HG03095 (cell line): Measurements from ENCODE around the gene DGKB.

Source experiments
- ATAC-seq: cut with Tn5 transposase; IDR thresholded peaks from one replicate; pipeline ENCODE4 v1.9.1; 2021; ENCODE audit warnings: moderate library complexity; ENCODE audit not compliant: unreplicated experiment

Gene DGKB

DNA sequence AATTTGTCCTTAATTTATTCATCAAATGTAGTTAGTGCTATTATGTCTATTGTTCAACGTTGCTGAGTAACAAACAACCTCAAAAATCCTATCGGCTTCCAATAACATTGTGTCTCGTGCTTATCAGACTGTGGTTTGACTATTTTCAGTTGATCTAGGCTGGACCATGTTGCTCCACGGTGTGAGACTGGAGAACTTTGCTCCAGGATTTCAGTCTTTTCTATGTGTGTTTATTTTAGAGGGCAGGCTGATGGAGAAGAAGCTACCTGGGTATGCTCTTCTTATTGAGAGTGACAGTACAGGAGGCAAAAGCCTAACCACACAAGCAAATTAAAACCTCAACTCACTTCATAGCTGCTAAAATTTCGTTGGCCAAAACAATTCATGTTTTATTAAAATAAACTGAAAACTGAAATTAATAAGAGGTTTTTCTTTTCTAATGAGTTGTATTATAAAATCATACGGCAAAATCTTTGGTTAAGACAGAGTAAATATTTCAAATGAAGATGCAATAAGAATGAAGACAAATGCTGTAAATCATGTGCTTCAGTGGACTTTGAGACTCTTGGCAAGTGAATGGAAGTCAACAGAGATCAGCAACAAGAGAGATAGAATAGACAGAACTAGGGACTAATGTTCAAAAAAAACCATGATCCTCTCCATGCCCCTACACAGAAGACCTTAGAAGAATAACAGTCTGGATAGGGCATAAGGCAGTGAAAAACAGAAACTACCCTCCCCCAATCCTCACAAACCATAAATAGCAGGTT, 495.1 kb downstream of the DGKB start:
- no peak for ATAC-seq

- ATAC-seq, result no peak
Measured at GRCh38 chr7:14403587-14403986, 499.0 kb downstream of the DGKB start.

GRCh38 chr7:14400271-14400670, 502.3 kb downstream of the DGKB start:
- no peak for ATAC-seq

- ATAC-seq, result no peak
Measured at GRCh38 chr7:14398526-14398925, 504.0 kb downstream of the DGKB start.

DNA sequence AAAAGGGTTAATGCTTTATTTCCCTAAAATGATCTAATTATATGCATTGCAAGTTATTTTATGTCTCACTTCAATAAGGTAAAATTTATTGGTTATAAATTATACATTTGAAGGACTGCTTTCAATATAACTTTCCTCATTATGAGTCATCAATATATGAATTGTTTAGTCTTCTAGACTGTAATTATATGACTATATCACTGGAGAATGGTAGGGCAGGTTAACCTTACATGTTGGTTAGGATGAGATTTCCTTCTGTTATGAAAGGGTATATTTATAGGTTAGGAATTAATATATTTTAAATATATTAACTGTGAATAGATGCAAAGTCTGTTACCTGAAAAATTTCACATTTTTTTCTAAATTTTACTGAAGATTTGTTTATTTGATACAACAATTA, 506.7 kb downstream of the DGKB start:
- ATAC-seq, result no peak

GRCh38 chr7:14394786-14395185, 507.8 kb downstream of the DGKB start:
- no peak for ATAC-seq

DNA sequence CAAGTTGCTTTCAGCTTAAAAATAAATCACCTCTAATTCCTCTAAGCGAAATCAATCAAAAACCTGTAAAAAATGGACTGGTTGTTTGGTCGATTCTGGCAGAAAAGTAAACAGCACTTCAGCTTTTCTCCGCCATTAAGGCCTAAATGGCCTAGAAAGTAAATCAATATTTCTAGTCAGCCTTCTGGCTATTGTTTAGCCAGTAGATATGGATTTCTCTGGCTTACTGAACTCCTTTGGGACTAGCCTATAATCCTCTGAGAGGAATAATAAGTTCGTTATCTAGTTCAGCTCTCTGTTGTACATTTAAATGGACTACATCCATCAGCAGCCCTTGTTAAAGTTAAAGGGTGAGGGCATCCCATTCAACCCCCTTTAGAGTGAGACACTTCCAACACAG, 513.0 kb downstream of the DGKB start:
- ATAC-seq, result no peak

DNA sequence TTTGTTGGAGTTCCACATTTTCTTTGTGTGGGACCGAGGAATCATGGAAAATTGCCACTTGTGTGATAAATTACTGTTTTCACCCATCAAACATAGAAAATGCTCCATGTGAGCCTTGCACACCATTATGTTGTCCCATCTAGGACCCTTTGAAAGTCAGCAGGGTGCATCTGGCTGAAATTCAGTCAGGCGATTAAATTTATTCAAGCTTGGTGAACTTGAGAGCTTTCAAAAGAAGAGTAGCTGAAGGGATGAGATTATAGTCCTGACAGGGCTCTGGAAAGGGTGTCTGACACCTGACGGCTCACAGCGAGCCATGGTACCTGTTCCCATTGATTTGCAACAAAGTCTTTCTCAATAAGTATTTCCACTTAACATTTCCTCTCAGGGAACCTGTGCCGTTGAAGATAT, 513.4 kb downstream of the DGKB start:
- no peak for ATAC-seq

DNA sequence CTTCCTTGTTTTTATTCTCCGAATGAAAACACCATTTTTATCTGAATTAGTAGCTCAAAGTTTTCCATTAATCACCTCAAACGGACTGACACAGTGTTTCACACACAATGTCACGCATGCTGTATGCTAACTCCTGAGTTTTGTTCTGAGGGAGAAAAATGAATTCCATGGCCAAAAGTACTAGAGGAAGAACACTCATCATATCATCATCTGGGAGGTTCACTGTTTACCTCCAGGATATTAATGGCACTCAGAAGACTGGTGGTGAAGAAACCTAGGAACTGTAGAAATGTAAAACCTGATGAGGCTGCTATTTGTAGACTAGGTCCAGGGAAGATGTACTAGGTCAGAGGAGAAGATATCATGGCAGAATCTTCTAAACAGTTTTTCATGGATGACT, 517.5 kb downstream of the DGKB start:
- no peak for ATAC-seq

GRCh38 chr7:14381936-14382335, 520.6 kb downstream of the DGKB start:
- no peak for ATAC-seq

- ATAC-seq, result no peak
Measured at GRCh38 chr7:14381306-14381705, 521.2 kb downstream of the DGKB start.

DNA sequence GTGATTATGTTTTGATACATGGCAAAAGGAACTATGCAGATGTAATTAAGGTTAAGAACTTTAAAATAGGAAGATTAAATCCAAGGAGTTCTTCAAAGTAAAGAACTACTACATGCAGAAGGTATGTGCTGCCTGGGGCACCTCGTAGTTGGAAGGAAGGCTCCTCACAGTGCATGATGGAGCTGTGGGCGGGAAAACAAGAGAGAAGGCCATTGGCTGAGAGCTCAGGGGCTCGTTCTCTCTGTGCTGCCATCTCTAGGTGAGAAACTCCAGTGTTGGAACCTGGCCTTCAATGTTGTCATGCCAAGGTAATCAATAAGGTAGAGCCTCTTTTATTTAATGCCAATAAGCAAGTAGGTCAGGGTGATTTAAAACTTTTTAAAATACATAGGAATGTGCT, 521.7 kb downstream of the DGKB start:
- no peak for ATAC-seq

DNA sequence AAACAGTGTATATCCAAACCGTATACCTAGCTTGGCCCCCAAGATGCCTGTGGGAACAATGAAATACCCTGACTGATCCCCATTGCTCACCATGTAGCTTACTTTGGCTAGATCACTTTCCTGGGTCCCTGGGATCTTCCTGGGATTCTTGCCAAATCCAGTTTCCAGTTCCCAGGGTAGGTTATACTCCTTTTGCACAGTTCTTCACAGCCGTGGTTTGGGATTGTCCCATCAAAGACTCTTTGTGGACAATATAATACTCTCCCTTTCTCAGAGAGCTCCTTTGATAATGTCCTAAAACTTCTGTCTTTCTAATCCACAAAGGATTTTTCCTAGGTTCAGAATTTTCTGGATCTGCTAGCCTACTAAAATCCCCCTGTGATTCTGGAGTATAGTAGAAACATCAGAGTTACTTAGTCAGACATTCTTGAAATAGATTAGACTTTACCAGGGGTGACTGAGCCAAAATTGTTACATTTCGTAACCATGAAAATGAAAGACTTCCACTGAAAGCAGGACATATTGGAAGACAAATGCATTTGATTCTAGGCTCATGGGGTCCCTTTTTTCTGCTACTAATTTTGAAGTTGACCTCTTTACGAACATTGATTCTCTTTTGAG, 524.8 kb downstream of the DGKB start:
- ATAC-seq, result no peak

GRCh38 chr7:14376711-14377110, 525.8 kb downstream of the DGKB start:
- no peak for ATAC-seq

DNA sequence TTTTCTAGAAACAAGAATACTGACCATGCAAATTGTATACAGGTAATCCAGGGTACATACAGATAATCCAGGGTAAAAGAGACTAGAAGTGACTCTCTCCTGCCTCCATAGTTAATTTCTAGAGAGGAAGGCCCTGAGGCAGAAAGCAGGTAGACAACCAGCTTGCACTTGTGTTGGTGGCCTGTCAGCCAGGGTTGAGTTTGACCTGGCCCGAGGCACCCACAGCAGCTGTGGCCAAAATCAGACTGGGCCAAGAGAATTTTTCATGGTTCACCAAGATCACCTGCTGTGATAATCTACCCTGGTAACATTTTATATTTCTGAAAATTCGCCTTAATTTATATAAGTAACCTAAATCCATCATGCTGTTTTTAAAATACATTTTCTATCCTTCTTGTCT, 526.6 kb downstream of the DGKB start:
- ATAC-seq, result no peak

- no peak for ATAC-seq
Measured at GRCh38 chr7:14374336-14374735, 528.2 kb downstream of the DGKB start.

DNA sequence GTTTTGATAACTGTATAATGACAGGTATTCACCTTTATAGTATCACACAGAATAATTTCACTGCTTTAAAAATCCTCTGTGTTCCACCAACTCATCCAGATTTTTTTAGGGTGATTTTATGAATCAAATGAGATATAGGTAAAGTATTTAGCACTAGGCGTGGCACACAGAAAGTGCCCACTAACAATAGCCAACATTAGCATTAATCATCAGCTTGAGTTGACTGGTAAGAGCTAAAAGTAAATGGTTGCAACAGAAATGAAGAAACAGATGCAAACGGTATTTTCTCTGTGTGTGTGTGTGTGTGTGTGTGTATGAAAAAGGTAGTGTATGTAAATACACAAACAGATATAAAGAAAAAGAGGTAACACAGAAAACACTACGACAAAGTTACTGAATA, 534.3 kb downstream of the DGKB start:
- ATAC-seq, result no peak

DNA sequence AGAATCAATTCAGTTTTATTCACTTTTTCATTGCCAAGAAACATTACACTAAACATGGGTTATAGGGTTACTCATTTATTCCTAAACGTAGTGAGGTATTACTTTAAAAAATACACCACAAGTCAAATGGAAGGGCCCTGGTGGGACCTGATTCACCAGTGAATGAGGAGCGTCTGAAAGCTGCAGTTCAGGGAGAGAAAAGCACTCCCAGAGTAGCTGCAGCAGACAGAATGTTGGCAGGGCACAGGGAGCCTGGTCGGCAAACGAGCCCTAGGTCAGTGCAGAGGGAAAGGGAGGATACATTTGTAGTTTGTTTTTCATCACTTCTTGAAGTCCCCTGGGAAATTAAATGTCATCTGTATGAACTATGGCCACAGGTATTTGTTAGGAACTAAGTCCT, 551.4 kb downstream of the DGKB start:
- ATAC-seq, result no peak

DNA sequence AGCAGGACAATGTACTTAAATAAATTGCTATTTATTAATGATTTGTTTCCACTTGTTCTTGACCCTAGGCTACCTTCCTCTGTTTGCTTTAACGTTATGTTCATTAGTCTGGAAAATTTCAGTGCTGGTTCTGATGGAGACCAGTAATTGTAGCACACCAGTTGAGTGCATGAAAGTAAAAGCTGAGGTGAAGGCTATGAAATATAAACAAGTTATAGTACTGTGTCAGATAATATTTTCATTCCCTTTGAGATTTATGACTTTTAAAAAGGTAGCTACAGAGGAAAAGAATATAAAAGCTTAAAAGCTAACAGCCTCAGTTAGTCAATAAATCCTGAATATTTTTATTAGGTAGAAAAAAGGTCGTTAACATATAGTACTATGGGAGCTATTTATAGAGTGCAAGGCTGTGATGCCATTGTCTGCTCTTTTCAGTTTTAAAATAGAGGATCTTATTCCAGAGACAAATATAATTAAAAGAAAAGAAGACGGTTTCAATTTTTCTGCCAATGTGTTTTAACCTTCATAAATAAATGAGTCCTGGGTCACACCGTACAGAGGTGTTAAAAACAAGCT, 561.3 kb downstream of the DGKB start:
- no peak for ATAC-seq

GRCh38 chr7:14340393-14341074, 562.0 kb downstream of the DGKB start:
- ATAC-seq, result no peak

GRCh38 chr7:14339861-14340260, 562.7 kb downstream of the DGKB start:
- ATAC-seq, result no peak

DNA sequence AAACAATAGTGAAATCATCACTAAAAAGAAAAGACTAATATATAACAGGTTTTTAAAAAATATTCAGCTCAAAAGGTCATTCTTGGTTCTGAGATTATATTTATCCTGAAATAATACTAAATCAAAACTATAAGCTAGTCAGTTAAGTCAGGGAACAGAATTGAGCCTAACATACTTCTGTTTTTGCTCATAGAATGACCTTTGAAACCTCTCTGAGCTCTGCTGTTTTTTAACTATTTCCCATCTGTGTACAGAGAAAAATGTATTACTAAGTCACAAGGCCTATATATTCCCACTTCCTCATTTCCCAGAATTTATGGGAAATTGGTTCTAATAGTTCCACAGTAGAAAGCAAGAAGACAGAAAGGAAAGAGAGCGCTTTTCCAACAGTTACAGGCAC, 566.3 kb downstream of the DGKB start:
- no peak for ATAC-seq
